CD4-positive, alpha-beta T cell treated with Interferon gamma for 1 hour (primary cell): ENCODE data around the gene ALDOC.

ENCODE experiments used
- DNase-seq: peaks from one replicate; pipeline ENCODE4 v3.0.0-alpha.2; 2020

ALDOC gene

GRCh38 chr17:28551421-28552175, 25.1 kb downstream of the ALDOC start:
- no peak for DNase-seq

- no peak for DNase-seq
These were observed 25.8 kb downstream of the ALDOC start for GRCh38 chr17:28550858-28551257.

GRCh38 chr17:28549236-28550132, 27.2 kb downstream of the ALDOC start:
- DNase-seq: peak; percentile 81

- no peak for DNase-seq
These were observed 28.1 kb downstream of the ALDOC start for GRCh38 chr17:28548417-28549130.

GRCh38 chr17:28547623-28548416, 28.9 kb downstream of the ALDOC start:
- peak; percentile 72 for DNase-seq

- DNase-seq: no peak
These were observed 29.5 kb downstream of the ALDOC start for GRCh38 chr17:28547096-28547622.

- no peak for DNase-seq
These were observed 30.8 kb downstream of the ALDOC start for GRCh38 chr17:28545787-28546415.

GRCh38 chr17:28545141-28545503, 31.6 kb downstream of the ALDOC start:
- no peak for DNase-seq

GRCh38 chr17:28544402-28545140, 32.1 kb downstream of the ALDOC start:
- no peak for DNase-seq

GRCh38 chr17:28541439-28541838, 35.3 kb downstream of the ALDOC start:
- DNase-seq: no peak

- DNase-seq: no peak
These were observed 36.5 kb downstream of the ALDOC start for GRCh38 chr17:28540231-28540630.

GRCh38 chr17:28538296-28538895, 38.3 kb downstream of the ALDOC start:
- no peak for DNase-seq

- no peak for DNase-seq
These were observed 39.5 kb downstream of the ALDOC start for GRCh38 chr17:28537219-28537610.

GRCh38 chr17:28536532-28537218, 40.0 kb downstream of the ALDOC start:
- DNase-seq: no peak

- DNase-seq: no peak
These were observed 41.8 kb downstream of the ALDOC start for GRCh38 chr17:28534740-28535375.

GRCh38 chr17:28533091-28533807, 43.4 kb downstream of the ALDOC start:
- no peak for DNase-seq

GRCh38 chr17:28532050-28532960, 44.4 kb downstream of the ALDOC start:
- DNase-seq: no peak

- no peak for DNase-seq
These were observed 45.8 kb downstream of the ALDOC start for GRCh38 chr17:28530926-28531325.
